Smooth muscle cell (in vitro differentiated cells): ENCODE data around the gene KNCN. TPM values are rescaled to one million over a fixed set of nuclear protein-coding genes. Genes with fewer than 3 reads are reported as not detected.

Experiments used
- DNase-seq: peaks from one replicate; lab custom pipeline; 2025; ENCODE audit not compliant: unreplicated experiment; lab: John Stamatoyannopoulos, UW
- H2AFZ ChIP-seq: fragments of 200-600 bp; sonication (generic); 2 replicates; pipeline ENCODE4 v1.6.0; 2016; ENCODE audit warnings: antibody characterized with exemption, low read depth, mild to moderate bottlenecking
- H3F3A ChIP-seq: fragments of 200-600 bp; sonication (generic); 2 replicates; pipeline ENCODE4 v1.6.0; 2017; ENCODE audit warnings: antibody characterized with exemption, low read depth
- H3K27ac ChIP-seq: fragments of 200-600 bp; sonication (generic); 2 replicates; pipeline ENCODE4 v1.5.1; 2016; ENCODE audit warnings: low read depth, mild to moderate bottlenecking
- H3K27me3 ChIP-seq: fragments of 200-600 bp; sonication (generic); 2 replicates; pipeline ENCODE4 v1.6.1; 2016; ENCODE audit warnings: low read depth, mild to moderate bottlenecking
- H3K36me3 ChIP-seq: fragments of 200-600 bp; sonication (generic); 2 replicates; pipeline ENCODE4 v1.5.1; 2016; ENCODE audit warnings: low read depth
- H3K4me1 ChIP-seq: fragments of 200-600 bp; sonication (generic); 2 replicates; pipeline ENCODE4 v1.5.1; 2016; ENCODE audit warnings: low read depth
- H3K4me2 ChIP-seq: fragments of 200-600 bp; sonication (generic); 2 replicates; pipeline ENCODE4 v1.6.0; 2016; ENCODE audit warnings: mild to moderate bottlenecking
- H3K4me3 ChIP-seq: fragments of 200-600 bp; sonication (generic); 2 replicates; pipeline ENCODE4 v1.5.1; 2016; ENCODE audit warnings: mild to moderate bottlenecking
- H3K79me2 ChIP-seq: fragments of 200-600 bp; sonication (generic); 2 replicates; pipeline ENCODE4 v1.6.0; 2016; ENCODE audit warnings: low read depth, mild to moderate bottlenecking
- H3K9ac ChIP-seq: fragments of 200-600 bp; sonication (generic); 2 replicates; pipeline ENCODE4 v1.6.0; 2016; ENCODE audit warnings: low read depth
- H3K9me3 ChIP-seq: fragments of 200-600 bp; sonication (generic); replicated peaks from 2 replicates; pipeline ENCODE4 v1.5.1; 2016; ENCODE audit warnings: low read depth
- H4K20me1 ChIP-seq: fragments of 200-600 bp; sonication (generic); 2 replicates; pipeline ENCODE4 v1.6.0; 2016; ENCODE audit warnings: low read depth
- WGBS: methylation state at CpG from one replicate; pipeline ENCODE4 v1.1.7; 2016; ENCODE audit warnings: low lambda C conversion rate; 5-methylcytosine and 5-hydroxymethylcytosine counted together
- polyA plus RNA-seq: library from polyadenylated mRNA; unstranded; fragments of >200 nt; fragmentation: Nextera tagmentation; extraction: Ambion mirVana; gene quantifications from 2 replicates; pipeline ENCODE4 v1.2.1, GENCODE V29; 2016
- total RNA-seq: library from RNA; depleted of rRNA; stranded (reverse); fragments of >200 nt; gene quantifications from 2 replicates; pipeline ENCODE4 v1.2.3, GENCODE V29; 2014
- TF ChIP-seq, protein P1 (sequence below): fragments of 200-600 bp; sonication (generic); IDR thresholded peaks from 2 replicates; pipeline ENCODE4 v1.5.1; 2017; ENCODE audit warnings: borderline replicate concordance, mild to moderate bottlenecking, antibody characterized with exemption; ENCODE audit not compliant: insufficient read depth, poor library complexity, severe bottlenecking

The KNCN gene
- total and polyA plus RNA-seq, 2 experiments from 2014 or later = not detected

DNA sequence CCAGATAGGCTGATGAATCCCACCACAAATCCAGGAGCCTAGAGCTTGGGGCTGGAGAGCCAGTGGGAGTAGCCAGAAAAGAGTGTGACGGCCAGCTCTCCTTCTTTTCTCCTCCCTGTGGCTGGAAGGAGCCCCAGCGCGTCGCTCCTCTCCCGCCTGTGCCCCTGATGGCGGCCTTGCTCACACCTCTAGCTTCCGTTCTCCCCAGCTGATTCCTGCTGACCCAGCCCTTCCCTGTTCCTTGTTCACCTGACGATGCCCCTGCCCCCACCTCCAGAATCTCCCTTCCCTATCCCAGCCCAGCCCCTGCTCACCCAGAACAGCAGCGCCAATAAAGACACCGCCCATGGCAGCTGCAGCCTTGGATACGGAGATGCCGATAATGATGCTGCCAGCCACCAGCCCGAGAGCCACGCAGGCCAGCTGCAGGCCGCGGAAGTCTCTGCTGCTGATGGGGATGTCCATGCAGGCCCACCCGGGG lies 656 bp downstream of the KNCN start:
- Histone ChIP-seq H3K9me3 (no peaks in the 10 kb centered on the region), H3K36me3 (no peaks in the 10 kb centered on the region), H3K4me2 (no peak overlapping the region), H2AFZ (no peak overlapping the region), H3K27ac (no peak overlapping the region), H3K27me3 (peaks cover 42% of the 10 kb centered on the region), H3K79me2 (no peaks in the 10 kb centered on the region), H3K4me3 (no peak overlapping the region), H3K4me1 (no peaks in the 10 kb centered on the region), H3K9ac (no peak overlapping the region), H4K20me1 (no peaks in the 10 kb centered on the region), H3F3A (no peaks in the 10 kb centered on the region)
- 74% methylated on average over 17 of the region's 17 CpGs for WGBS
- TF ChIP-seq, protein P1, sequence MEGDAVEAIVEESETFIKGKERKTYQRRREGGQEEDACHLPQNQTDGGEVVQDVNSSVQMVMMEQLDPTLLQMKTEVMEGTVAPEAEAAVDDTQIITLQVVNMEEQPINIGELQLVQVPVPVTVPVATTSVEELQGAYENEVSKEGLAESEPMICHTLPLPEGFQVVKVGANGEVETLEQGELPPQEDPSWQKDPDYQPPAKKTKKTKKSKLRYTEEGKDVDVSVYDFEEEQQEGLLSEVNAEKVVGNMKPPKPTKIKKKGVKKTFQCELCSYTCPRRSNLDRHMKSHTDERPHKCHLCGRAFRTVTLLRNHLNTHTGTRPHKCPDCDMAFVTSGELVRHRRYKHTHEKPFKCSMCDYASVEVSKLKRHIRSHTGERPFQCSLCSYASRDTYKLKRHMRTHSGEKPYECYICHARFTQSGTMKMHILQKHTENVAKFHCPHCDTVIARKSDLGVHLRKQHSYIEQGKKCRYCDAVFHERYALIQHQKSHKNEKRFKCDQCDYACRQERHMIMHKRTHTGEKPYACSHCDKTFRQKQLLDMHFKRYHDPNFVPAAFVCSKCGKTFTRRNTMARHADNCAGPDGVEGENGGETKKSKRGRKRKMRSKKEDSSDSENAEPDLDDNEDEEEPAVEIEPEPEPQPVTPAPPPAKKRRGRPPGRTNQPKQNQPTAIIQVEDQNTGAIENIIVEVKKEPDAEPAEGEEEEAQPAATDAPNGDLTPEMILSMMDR = no peak
- DNase-seq = no peak

DNA sequence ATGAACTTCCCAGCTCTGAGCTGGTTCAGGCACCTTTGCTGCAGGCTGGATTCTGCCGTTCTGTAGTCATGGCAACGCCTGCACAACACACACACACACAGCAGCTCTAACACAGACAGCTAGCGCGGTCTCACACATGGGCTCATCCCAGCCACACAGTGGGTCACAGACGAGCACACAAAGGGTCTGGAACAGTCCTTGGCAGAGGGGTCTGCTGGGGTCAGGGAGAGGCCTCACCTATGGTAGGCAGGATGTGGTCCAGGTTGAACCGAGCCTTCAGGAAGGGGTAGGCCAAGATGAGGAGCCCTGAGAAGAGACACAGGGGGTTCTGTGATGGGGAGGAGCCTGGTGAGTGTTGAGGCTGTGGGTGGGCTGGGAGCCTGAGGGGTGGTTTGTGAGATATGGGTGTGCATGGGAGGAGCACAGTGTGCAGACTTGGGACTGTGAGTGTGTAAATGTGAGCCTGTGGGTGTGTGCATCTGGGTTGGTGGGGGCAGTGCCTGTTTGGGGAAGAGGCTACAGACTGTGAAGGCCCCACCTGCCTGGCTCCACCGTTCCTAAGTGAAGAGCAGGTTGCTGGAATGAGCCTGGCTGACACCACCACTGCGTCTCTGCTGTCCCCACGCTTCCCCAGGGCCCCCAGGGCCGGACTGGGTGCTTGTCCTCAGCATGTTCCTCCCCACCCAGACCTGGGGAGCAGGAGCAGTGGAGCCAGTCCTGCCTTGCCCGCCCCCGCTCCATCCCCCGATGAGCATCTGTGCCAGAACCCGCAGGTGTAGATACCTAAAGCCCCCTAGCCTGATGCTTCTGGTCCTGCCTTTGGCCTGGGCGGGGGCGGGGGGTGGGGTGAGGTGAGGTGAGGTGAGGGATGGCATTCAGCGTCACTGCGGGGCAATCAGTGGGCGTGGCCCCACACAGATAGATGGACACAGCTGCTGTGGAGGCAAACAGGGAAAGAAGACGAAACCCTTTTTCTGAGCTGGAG lies 1.5 kb downstream of the KNCN start:
- no peak for DNase-seq
- no peak overlapping the region for H2AFZ ChIP-seq
- H3F3A ChIP-seq = no peaks in the 10 kb centered on the region
- no peaks in the 10 kb centered on the region for H3K36me3 ChIP-seq
- WGBS = 70% methylated on average over 17 of the region's 20 CpGs
- H3K4me3 ChIP-seq = no peak overlapping the region
- H3K4me1 ChIP-seq = no peaks in the 10 kb centered on the region
- H3K9ac ChIP-seq = no peak overlapping the region
- no peaks in the 10 kb centered on the region for H3K79me2 ChIP-seq
- no peaks in the 10 kb centered on the region for H4K20me1 ChIP-seq
- no peak overlapping the region for H3K27ac ChIP-seq
- H3K4me2 ChIP-seq = no peak overlapping the region
- TF ChIP-seq, protein P1 = no peak
- no peaks in the 10 kb centered on the region for H3K9me3 ChIP-seq
- peaks cover 50% of the 10 kb centered on the region for H3K27me3 ChIP-seq

DNA sequence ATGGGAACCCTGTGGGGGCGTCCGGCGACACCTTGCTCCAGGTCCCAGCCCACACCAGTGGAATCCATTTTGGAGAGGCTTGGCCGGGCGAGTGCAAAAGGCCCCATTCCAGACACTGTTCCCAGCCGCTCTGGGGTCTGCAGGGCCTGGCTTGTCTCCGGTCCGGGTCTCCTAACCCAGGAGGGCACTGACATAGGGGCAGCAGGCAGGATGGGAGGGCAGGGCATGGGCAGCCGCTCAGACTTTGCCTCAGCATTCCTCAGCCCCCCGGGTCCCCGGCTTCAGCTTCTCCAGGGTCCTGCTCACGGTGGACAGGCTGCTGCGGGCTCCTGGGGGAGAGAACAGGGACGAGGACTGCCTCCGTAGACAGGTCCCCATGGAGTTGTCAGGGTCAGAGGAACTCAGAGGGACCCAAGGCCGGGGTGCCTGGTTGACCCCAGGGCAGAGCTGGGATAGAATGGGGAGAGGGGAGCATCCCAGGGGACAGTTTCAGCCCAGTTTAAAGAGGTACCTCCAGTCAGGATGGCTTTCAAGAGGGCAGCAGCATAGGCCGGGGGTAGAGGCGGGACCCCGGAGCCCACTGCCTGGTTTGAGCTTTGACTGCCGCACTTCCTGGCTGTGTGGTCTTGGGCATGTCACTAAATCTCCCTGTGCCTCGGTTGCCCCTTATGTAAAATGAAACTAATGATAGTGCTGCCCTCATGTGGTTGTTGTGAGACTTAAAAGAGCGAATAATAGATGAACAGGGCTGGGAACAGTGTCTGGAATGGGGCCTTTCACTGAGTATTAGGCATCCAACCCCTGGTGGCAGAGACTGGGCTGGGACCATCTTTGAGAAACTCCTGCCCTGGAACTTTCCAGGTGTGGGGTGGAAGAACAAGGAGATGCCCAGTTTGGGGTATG lies 3.7 kb downstream of the KNCN start:
- H3K4me2 ChIP-seq = no peak overlapping the region
- 75% methylated on average over 22 of the region's 22 CpGs for WGBS

More for the DNA sequence above, 3.7 kb downstream of the KNCN start:
- no peak overlapping the region for H2AFZ ChIP-seq
- DNase-seq = no peak
- H3K4me3 ChIP-seq = no peak overlapping the region
- no peak overlapping the region for H3K27ac ChIP-seq
- H3K9ac ChIP-seq = no peak overlapping the region
- no peaks in the 10 kb centered on the region for H3K79me2 ChIP-seq
- no peaks in the 10 kb centered on the region for H3K4me1 ChIP-seq
- H3K36me3 ChIP-seq = no peaks in the 10 kb centered on the region
- TF ChIP-seq, protein P1 = peak; percentile 45
- H3F3A ChIP-seq = no peaks in the 10 kb centered on the region
- peaks cover 73% of the 10 kb centered on the region for H3K27me3 ChIP-seq
- no peaks in the 10 kb centered on the region for H3K9me3 ChIP-seq
- no peaks in the 10 kb centered on the region for H4K20me1 ChIP-seq
